ENCODE data around the gene SETX. TPM values are rescaled to one million over a fixed set of nuclear protein-coding genes. Genes with fewer than 3 reads are reported as not detected.
"Not testable (repeated sequence)": the region's sequence is repeated elsewhere in the genome, so short reads cannot be mapped to it uniquely, and the experiment has no call there.

SETX gene, protein sequence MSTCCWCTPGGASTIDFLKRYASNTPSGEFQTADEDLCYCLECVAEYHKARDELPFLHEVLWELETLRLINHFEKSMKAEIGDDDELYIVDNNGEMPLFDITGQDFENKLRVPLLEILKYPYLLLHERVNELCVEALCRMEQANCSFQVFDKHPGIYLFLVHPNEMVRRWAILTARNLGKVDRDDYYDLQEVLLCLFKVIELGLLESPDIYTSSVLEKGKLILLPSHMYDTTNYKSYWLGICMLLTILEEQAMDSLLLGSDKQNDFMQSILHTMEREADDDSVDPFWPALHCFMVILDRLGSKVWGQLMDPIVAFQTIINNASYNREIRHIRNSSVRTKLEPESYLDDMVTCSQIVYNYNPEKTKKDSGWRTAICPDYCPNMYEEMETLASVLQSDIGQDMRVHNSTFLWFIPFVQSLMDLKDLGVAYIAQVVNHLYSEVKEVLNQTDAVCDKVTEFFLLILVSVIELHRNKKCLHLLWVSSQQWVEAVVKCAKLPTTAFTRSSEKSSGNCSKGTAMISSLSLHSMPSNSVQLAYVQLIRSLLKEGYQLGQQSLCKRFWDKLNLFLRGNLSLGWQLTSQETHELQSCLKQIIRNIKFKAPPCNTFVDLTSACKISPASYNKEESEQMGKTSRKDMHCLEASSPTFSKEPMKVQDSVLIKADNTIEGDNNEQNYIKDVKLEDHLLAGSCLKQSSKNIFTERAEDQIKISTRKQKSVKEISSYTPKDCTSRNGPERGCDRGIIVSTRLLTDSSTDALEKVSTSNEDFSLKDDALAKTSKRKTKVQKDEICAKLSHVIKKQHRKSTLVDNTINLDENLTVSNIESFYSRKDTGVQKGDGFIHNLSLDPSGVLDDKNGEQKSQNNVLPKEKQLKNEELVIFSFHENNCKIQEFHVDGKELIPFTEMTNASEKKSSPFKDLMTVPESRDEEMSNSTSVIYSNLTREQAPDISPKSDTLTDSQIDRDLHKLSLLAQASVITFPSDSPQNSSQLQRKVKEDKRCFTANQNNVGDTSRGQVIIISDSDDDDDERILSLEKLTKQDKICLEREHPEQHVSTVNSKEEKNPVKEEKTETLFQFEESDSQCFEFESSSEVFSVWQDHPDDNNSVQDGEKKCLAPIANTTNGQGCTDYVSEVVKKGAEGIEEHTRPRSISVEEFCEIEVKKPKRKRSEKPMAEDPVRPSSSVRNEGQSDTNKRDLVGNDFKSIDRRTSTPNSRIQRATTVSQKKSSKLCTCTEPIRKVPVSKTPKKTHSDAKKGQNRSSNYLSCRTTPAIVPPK (N-terminal part only)
- polyA plus RNA-seq (ENCODE audit: insufficient read length): 64.2 TPM
- long read RNA-seq, donor 1, partial matches to known transcripts: 6 of 6 reads
- long read RNA-seq, donor 1, other reads (novel, unspliced or antisense): 0 of 6 reads
- long read RNA-seq, donor 2: 0 reads
- long read RNA-seq, donor 3: 0 reads
- long read RNA-seq, donor 4: 0 reads
- long read RNA-seq, donor 5: 0 reads
- long read RNA-seq, donor 6: 0 reads
- long read RNA-seq, donor 7, partial matches to known transcripts: 5 of 5 reads
- long read RNA-seq, donor 7, other reads (novel, unspliced or antisense): 0 of 5 reads
- long read RNA-seq, donor 8, partial matches to known transcripts: 0 of 1 reads
- long read RNA-seq, donor 8, other reads (novel, unspliced or antisense): 0 of 1 reads

DNA sequence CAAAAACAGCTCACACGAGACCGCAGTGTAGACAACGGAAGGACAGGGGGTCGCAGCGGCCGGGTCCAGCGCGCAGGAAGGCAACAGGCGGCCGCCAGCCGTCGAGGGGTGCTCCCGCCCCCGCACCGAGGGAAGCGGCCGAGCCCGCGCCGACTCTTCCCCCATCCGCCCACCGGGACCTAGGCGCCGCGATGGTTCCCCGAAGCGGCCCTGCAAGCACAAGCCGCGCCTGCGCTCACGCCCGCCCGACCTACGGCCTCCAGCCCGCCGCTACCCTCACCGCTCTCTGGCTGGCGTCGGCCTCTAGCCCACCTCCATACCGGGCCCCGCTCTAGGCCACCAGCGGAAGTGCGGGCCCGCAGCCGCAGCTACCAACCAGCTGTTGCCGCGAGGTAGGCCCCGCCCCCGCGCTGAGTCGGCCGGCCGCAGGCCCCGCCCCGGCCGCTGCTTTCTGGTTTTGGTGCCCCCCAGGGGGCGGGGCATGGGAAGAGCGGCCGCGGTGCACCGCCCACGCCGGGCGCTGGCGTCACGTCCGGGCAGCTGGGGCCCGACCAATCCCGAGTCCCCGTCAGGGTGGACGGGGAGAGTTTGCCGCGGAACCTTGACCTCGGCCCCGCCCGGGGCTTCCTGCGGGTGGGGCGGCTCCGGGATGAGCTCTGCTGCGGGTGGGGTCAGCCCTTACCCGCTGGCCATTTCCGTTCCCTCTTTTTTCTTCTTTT, at the start of gene SETX:
SETX (minus strand) TSS at position 350 of the 719 bp plus-strand sequence. CDS start 5,558 bp downstream, outside the sequence.
- peak; percentile 97 for DNase-seq

DNA sequence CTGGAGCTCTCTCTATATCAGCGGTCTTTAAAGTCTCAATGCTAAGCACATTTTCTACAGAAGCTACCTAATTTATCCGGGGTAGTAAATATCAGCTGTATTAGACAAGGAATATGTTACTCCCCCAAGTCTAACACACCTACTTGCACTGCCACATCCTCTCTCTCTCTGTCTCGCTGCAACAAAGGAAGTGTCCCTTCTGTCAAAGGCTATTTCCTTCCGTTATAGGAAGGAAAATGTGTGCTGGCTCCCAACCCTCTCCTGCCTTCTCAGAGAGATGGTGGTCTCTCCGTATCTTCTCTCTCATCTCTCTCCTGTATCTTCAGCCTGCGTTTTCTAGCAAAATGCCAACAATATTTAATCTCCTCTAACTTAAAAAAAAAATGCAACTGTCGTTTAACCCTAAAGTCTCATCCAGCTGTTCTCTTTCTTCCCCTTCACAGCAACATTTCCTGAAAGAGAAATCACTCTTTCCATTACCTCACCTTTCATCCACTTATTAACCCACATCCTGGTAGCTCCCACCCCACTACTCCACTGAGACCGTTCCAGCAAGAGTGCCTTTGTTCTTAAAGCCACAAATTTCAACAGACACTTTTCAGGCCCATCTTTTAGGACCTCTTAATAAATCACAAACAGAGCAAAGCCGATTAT, 49.6 kb upstream of the SETX start:
- DNase-seq: no peak

DNA sequence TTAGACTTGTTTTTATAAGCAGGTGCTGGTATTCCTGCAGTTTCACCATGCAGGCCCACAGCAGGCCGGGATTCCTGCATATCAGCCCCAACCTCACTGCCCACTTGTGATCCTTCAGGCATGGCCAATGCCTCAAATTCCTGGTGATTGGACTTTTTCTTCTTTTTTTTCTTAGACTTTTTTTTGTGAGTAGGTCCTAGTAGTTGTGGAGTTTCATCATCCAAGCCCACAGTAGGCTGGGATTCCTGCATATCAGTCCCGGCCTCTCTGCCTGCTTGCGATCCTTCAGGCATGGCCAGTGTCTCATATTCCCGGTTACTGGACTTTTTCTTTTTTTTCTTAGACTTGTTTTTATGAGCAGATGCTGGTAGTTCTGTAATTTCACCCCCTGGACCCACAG, 47.0 kb upstream of the SETX start:
- peak; percentile 42 for DNase-seq

DNA sequence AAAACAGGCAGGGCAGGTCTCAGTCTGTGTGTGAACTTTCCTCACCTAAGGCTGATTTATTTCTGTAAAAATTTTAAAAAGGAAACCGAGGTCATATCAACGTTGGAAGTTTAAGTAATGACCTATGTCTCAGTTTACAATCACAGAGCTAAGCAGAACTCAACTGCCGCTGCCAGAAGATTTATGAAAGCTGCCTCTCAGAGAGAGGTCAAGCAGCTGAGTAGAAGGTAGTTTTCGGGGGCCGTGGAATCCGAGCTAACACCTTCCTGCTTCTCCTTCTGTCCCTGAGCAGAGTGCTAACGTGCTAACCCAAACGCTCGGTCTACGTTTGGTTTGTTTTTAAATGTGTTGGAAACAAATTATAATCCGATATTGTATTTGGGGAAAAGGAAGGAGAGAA, 40.8 kb upstream of the SETX start:
- DNase-seq: no peak

DNA sequence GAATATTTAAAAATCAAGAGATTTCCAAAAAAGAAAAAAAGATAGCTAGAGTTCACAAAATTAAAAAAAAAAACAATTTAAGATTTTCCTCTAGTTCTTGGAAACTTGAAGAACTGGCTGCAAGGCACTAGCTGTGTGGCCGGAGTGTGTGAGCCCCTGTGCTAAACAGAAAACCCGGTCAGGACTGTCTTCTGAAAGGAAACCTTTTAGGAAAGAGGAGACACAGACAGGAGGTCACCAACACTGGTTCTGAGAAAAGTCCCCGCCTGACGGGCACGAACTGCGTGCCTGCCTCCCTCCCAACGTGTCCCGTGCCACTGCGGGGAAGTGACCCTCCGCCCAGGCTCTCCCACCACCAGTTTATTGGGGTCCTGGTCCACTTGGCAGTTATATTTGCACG, 36.7 kb upstream of the SETX start:
- DNase-seq: no peak

DNA sequence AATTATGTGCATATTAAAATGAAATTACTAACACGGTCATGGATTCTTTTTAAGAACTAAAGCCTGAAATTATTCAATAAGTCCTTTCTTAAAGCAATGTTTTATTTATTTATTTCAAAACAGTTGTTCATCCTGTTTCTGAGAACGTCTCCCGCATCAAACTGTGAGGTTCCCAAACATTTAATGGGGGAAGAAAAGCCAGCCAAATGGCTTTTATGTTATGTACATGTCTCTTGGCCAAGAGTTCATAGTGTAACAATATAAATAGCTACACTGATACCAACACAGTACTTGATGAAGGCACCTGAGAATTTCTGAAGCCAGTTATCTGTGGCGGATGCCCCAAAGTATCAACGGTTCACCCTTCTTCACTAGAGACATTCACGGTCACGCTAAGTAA, 36.2 kb upstream of the SETX start:
- no peak for DNase-seq

DNA sequence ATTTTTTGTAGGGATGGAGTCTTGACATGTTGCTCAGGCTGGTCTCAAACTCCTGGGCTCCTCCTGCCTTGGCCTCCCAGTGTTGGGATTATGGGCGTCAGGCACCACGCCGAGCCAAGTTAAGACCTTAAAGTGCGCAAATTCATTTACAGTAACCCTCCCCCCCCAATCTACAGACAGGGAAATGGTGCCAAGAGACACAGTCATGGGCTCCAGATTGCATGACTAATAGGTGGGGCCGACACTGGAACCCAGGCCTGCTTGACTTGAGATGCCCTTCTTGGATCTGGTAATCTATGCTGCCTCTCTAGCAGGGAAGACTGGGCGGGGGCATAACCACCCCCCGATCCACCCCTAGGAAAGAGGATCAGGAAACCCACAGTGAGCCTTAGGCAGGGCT, 32.3 kb upstream of the SETX start:
- no peak for DNase-seq

DNA sequence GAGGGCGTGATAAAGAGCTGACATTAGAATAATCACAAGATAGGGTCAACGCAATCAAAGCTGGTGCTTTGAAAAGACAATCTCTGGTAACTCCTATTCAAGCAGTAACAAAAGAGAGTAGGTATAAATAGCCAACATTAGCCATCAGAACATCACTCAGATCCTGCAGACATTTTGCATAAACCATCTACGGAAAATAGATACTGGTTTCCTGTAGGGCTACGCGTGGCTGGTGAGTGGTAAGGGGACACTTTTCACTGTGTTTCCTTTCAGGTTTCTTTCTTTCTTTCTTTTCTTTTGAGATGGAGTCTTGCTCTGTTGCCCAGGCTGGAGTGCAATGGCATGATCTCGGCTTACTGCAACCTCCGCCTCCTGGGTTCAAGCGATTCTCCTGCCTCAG, 29.6 kb upstream of the SETX start:
- no peak for DNase-seq

DNA sequence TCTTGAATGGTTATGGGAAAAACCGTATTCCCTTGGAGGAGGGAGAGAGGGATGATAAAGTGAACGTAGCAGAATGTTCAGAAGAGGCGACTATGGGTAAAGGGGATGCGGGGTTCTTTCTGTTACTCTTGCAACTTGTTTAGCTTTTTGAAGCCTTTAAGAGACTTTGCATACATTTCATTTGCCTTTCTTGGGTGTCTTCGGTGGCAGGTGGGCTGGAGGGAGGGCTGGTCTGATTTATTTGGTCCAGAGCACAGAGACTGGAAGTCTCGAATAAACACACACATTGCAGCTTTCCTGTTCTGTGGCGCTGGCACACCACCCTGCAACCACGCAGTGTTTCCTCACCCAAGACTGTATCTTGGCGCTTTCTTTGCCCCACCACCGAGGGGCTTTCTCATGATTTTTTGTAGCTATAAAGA, 28.7 kb upstream of the SETX start:
- no peak for DNase-seq

DNA sequence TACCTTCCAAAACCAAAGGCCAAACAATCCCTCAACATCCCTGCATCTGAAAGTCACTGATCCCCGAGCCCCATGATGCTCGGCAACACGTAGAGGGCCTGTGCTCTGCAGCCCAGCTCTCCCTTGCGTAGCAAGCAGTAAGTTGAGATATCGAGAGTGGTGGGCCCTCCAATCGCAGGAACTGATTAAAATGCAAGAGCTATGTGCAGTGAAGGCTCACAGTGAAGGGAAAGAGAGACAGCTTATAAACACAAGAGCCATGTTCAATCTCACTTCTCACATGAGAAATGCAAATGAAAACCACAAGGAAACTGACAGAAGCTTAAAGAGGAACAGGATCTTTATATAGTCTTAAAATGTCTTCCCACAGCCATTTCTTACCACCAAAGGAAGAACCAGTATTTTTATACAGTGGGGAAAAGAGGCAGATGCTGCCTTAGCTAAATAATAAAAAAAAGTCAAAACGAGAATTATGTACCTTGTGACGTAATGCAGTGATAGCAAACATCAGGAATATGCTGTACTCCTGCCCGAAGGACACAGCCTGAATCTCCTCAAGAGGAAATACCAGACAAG, 27.3 kb upstream of the SETX start:
- DNase-seq: no peak

DNA sequence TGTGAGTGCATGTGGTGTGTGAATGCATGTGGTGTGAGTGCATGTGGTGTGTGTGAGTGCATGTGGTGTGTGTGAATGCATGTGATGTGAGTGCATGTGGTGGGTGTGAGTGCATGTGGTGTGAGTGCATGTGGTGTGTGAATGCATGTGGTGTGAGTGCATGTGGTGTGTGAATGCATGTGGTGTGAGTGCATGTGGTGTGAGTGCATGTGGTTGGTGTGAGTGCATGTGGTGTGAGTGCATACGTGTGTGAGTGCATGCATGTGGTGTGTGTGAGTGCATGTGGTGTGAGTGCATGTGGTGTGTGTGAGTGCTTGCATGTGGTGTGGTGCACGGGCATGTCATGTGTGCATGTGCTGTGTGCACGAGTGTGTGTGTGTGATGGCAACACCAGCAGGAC, 23.6 kb upstream of the SETX start:
- not testable (repeated sequence) for DNase-seq

DNA sequence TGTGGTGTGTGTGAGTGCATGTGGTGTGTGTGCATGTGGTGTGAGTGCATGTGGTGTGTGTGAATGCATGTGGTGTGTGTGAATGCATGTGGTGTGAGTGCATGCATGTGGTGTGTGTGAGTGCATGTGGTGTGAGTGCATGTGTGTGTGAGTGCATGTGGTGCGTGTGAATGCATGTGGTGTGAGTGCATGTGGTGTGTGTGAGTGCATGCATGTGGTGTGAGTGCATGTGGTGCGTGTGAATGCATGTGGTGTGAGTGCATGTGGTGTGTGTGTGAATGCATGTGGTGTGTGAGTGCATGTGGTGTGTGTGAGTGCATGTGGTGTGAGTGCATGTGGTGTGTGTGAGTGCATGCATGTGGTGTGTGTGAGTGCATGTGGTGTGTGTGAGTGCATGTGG, 23.0 kb upstream of the SETX start:
- DNase-seq: not testable (repeated sequence)

DNA sequence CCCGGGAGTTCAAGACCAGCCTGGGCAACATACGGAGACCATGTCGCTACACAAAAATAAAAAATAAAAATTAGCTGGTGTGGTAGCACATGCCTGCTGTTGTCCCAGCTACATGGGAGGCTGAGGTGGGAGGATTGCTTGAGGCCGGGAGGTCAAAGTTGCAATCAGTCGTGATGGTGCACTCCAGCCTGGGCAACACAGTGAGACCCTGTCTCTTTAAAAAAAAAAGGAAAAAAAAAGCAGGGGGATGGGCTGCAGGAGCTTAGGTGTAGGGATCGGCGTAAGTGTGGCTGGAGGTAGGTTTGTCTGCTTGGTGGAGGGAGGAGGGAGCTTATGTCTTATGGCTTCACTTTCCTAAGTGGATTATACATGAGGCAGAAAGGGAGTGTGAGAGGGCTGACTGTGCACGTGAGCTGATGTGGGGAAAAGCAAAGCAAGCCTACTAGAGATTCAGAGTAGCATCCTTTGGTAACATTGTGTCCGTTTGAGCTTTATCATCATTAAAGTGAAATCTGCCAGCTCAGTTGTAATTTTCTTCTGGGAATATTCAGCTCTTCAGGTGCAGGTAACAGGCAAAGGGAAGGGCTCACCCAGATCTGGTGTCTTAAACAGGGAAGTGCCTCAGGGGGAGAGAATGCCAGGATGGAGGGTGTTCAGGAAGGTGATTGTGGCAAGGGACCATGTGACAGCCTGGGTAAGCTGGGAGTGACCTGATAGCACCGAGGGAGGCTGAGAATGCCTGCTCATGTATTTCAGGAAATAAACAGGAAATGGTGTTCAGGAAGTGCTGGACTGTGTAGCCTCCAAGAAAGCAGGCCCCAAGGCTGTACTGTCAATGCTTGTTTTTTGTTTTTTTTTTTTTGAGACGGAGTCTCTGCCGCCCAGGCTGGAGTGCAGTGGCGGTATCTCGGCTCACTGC, 17.6 kb upstream of the SETX start:
- DNase-seq: no peak

DNA sequence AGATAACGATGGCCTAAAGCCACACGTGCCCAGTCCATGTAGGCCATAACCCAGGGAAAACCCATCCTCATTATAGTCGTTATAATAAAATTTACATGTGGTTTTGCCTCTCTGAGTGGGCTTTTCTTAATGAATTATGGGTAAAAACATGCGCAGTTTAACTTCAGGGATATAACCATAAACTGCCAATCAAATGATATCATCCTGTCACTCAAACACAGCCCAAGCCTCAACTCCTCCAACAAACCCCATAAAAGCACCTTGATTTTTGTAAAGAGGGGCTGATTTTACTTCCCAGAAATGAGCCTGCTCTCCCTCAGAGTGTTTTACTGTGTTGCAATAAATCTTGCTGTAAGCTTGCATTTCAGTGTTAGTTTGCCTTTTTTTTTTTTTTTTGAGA, 15.8 kb upstream of the SETX start:
- DNase-seq: no peak

DNA sequence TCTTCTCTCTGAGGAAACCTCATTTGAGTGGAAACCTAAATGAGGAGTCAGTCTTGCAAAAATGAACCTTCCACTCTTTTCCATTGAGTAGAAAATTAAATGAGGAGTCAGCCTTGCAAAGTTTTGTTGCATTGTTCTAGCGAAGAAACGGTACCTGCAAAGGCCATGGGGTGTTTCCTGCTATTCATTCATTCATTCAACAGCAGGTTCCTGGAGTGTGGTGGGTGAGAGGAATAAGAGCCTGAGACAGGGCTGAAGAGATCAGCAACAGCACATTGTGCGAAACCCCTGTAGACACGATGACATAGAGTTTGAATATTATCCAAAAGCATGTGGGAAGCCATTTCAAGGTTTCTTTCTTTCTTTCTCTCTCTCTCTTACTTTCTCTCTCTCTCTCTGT, 14.6 kb upstream of the SETX start:
- DNase-seq: no peak

DNA sequence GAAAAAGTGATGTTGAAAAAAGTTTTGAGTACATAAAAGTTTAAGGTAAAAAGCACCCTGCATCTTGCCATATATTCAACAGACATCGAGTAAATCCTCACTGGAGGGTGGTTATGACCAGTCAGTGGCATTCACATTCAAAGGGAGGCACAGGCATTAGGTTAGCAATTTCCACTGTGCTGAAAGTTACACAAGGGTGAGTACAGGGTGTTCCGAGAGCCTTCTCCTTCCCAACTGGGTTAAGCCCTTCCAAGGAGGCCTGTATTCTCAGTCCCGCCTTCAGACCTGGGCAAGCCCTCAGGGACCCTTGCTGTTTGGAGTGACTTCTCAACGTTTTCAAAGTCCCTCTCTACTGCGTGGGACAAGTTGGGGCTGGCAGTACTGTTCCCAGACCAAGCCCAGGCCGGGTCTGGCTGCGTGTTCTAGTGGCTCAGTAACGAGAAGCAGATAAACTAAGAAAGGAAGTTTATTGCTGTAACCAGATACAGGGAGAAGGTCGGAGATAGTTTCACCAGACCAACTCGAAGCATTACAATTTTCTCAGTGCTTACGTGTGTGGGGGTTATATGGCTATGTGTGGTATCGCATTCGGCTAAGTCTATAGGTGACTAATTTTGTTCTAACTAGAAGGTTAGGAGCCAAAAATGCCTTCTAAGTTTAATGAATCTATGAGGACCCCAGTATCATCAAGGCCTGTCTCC, 13.0 kb upstream of the SETX start:
- no peak for DNase-seq

DNA sequence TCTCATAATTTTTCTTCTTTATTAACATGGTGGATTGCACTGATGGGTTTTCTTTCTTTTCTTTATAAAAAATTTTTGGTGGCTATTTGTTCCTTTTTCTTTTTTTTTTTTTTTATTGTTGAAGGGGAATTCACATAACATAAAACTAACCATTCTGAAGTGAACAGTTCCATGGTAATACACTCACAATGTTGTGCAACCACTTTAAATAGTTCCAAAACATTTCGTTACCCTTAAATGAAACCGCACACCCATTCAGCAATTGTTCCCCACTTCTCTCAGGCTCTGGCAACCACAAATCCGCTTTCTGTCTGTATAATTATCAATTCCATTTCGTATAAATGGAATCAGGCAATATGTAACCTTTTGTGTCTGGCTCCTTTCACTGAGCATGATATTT, 11.7 kb upstream of the SETX start:
- no peak for DNase-seq

DNA sequence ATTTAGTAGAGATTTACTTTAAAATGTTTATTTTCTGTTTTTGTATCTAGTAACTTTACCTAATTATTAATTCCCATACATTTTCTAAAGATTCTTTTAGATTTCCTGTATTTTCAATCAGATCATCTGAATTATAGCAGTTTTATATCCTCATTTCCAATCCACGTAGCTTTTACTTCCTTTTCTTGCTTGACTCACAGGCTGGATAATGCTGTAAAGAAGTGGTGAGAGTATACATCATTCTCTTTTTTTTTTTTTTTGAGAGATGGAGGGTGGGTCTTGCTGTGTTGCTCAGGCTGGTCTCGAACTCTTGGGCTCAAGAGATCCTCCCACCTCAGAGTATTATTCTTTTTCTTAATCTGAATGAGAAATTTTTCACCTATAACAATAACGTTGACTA, 11.2 kb upstream of the SETX start:
- DNase-seq: no peak
